ENCODE data around the gene WBP1L.
"Not testable (repeated sequence)": the region's sequence is repeated elsewhere in the genome, so short reads cannot be mapped to it uniquely, and the experiment has no call there.

Gene WBP1L

GRCh38 chr10:102726274-102726673 is 17.5 kb upstream of the WBP1L start:
- no peak for DNase-seq

GRCh38 chr10:102727037-102727818 is 16.5 kb upstream of the WBP1L start:
- DNase-seq = no peak

DNA sequence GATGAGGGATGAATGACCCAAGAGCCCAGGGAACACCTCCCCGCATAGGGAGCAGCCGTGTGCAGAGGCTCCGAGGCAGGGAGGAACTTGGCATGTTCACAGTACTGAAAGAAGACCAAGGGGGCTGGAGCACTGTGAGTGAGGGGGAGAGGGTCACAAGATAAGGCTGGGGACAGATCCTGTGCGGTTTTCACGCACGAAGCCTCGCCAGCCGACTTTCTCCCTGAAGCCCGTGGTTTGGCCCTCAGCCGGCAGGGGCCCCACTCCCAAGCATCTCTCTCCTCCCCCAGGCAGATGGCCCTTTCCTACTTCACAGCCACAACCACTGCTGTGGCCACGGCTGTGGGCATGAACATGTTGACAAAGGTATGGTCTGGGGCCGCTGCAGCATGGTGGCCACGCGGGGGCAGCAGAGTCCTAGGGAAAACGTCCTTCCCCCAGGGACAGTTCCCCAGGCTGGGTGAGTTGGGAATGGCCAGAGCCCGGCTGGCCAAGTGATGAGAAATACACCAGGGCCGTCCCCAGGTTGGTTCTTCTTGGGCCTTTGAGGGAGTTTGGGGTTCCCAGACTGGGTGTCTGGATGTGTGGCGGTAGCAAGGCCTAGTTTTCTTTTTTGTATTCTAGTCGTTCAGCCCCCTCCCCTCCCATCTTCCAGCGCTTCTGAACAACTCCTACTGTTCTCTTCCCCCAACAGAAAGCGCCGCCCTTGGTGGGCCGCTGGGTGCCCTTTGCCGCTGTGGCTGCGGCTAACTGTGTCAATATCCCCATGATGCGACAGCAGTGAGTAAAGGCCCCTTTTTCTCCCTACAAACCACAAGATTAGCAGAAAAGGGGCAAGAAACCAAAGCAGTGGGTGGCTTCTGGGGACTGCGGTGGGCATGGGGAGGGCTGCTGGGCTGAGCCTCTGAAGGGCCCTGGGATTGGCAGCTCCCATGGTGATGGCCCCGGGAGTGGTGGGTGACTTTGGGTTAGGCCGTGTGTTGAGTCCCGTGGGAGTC is 14.4 kb upstream of the WBP1L start:
- peak; percentile 98 for DNase-seq

- no peak for DNase-seq
Observed at GRCh38 chr10:102731222-102731800, 12.4 kb upstream of the WBP1L start.

GRCh38 chr10:102732661-102733060 is 11.1 kb upstream of the WBP1L start:
- DNase-seq = no peak

- no peak for DNase-seq
Observed at GRCh38 chr10:102735065-102735562, 8.6 kb upstream of the WBP1L start.

DNA sequence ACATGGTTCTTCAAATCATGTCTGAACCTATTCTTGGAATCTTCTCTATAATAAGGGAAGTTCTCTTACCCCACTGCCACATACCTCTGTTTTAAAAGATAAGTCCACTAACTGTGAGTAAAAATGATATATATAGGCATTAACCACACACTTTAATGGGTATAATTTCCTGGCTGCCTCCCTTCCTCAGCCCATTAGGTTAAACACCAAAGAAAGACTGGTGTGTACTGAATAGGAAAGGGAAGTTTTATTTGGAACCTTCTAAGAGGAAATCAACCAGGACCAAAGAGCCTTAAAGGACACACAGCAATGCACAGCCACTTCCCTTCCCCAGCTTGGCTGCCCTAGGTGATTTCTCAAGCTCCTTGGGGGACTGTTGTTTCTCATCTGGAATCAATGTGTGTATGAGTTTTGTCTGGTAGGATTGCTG is 5.0 kb upstream of the WBP1L start:
- DNase-seq = peak; percentile 94

- no peak for DNase-seq
Observed at GRCh38 chr10:102740229-102740628, 3.5 kb upstream of the WBP1L start.

- DNase-seq = no peak
Observed at GRCh38 chr10:102741726-102742237, 2.0 kb upstream of the WBP1L start.

GRCh38 chr10:102742313-102742712 is 1.4 kb upstream of the WBP1L start:
- DNase-seq = not testable (repeated sequence)

GRCh38 chr10:102743078-102743587 is 615 bp upstream of the WBP1L start:
- DNase-seq = no peak

- peak; percentile 45 for DNase-seq
Observed at GRCh38 chr10:102744374-102745051, 765 bp downstream of the WBP1L start.

DNA sequence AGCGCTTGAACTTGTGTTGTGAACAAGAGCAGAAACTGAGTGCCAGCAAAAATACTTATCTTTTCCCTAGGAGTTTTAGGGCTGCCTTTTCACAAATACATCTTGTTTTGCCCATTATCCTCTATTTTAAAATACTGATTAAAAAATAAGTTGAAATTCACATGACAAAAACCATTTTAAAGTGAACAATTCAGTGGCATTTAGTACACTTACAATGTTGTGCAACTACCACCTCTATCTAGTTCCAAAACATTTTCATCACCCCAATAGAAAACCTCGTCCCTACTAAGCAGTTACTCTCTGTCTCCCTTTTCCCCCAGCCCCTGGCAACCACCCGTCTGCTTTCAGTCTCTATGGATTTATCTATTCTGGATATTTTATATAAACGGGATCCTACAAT is 1.4 kb downstream of the WBP1L start:
- DNase-seq = no peak

- no peak for DNase-seq
Observed at GRCh38 chr10:102752266-102752930, 8.7 kb downstream of the WBP1L start.

DNA sequence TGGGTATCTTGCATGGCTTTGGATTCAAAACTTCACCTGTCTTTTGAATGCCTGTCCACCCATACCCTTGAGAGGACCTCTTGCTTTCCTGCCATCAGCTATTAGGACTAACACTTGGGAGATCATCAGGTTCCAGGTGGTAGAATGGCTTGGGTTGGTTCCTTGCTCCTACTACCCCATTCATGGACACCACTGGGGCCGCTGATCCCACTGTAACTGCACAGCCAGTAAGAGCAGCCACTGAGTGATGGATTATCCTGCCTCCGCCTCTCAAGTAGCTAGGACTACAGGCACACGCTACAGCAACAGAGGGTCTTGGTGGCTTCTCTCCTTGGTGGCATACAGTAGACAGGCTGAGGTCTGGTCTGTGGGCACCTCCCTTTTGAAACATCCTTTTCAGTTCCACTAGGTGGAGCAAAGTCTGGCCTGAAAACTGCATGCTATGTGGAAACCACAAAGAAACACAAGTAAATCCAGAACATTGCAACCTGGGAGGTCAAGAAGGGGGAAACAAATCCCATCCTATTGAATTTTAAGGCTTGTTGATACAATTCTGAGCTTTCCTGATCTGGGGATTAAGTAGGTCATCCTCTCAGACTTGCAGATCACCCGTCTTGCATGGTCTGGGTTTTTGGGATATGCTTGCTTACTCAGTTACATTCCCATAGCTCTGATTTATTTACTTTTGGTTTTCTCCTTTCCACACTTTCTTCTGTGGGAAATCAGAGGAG is 9.4 kb downstream of the WBP1L start:
- DNase-seq = peak; percentile 74

DNA sequence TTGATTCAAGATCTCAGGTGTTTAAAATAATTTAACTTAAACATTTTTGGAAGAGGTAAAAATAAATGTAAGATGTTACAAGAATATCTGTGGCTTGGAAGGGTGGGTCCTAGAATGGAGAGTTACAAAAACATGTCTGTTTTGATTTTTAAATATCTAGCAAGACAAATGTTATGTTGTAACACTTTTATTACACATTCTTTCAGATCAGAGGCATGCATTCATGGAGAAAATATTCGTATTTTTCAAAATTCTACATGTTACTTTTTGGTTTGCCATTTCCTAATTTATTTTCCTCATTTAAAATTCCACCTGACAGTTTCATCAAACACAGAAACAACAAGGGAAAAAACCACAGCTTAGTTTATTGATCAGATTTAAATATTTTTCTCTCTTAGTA is 10.0 kb downstream of the WBP1L start:
- no peak for DNase-seq

DNA sequence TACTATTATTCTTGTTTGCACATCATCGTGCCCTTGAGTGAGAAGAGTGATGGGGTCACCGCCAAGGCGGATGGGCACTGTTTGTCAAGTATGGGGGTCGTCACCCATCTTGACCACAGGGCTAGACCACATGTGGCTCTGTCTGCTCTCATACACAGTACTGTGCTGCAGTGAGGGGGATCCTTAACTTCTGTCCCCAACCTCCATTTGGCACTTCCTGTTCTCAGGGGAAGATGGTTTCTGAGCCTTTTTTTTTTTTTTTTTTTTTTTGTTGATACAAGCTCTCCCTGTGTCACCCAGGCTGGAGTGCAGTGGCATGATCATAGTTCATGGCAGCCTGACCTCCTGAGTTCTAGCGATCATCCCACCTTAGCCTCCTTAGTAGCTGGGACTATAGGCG is 13.6 kb downstream of the WBP1L start:
- no peak for DNase-seq

DNA sequence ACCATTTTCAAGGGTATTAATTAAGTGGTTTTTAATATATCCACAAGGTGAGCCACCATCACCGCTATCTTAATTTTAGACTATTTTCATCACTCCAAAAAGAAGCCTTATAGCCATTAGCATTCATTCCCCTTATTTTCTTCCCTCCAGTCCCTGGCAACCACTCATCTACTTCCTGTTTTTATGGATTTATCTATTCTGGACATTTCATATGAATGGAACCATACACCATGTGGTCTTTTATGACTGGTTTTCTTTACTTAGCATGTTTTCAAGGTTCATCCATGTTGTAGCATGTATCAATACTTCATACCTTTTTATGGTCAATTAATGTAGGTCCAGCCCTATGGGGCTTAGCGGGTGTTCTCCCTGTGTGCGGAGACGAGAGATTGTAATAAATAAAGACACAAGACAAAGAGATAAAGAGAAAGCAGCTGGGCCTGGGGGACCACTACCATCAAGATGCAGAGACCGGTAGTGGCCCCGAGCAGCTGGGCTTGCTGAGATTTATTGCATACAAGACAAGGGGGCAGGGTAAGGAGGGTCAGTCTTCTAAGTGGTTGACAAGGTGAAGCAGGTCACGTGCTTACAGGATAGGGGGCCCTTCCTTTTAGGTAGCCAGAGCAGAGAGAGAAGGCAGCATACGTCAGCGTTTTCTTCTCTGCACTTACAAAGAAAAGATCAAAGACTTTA is 14.6 kb downstream of the WBP1L start:
- peak; percentile 59 for DNase-seq

DNA sequence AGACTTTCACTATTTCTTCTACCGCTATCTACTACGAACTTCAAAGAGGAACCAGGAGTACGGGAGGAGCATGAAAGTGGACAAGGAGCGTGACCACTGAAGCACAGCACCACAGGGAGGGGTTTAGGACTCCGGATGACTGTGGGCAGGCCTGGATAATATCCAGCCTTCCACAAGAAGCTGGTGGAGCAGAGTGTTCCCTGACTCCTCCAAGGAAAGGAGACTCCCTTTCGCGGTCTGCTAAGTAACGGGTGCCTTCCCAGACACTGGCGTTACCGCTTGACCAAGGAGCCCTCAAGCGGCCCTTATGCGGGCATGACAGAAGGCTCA is 15.2 kb downstream of the WBP1L start:
- DNase-seq = not testable (repeated sequence)

- no peak for DNase-seq
Observed at GRCh38 chr10:102759497-102760210, 15.9 kb downstream of the WBP1L start.
